Endodermal cell (in vitro differentiated cells): Measurements from ENCODE around the gene ZNF771. TPM values are rescaled to one million over a fixed set of nuclear protein-coding genes. Genes with fewer than 3 reads are reported as not detected.

Experiments
- DNase-seq: peaks from one replicate; pipeline ENCODE4 v3.0.0-alpha.2; 2017
- H3K27ac ChIP-seq: 2 replicates; pipeline ENCODE4 v1.5.1; 2013; ENCODE audit warnings: mild to moderate bottlenecking, low read depth, low read length, moderate library complexity
- H3K27me3 ChIP-seq: 2 replicates; pipeline ENCODE4 v1.6.1; 2013; ENCODE audit warnings: mild to moderate bottlenecking, low read length, moderate library complexity; ENCODE audit not compliant: insufficient read depth, control insufficient read depth, poor library complexity, severe bottlenecking
- H3K36me3 ChIP-seq: 2 replicates; pipeline ENCODE4 v1.7.0; 2013; ENCODE audit warnings: mild to moderate bottlenecking, low read length, moderate library complexity; ENCODE audit not compliant: control insufficient read depth, insufficient read depth
- H3K4me1 ChIP-seq: one replicate; pipeline ENCODE4 v1.7.0; 2013; ENCODE audit warnings: low read length; ENCODE audit not compliant: control insufficient read depth, insufficient read depth
- H3K4me3 ChIP-seq: 2 replicates; pipeline ENCODE4 v1.5.1; 2013; ENCODE audit warnings: mild to moderate bottlenecking, low read length, moderate library complexity
- H3K9ac ChIP-seq: 2 replicates; pipeline ENCODE4 v1.6.1; 2013; ENCODE audit warnings: mild to moderate bottlenecking, low read length, moderate library complexity; ENCODE audit not compliant: poor library complexity, severe bottlenecking; ENCODE audit errors: extremely low read depth
- H3K9me3 ChIP-seq: 2 replicates; pipeline ENCODE4 v1.6.1; 2013; ENCODE audit warnings: mild to moderate bottlenecking, low read length, moderate library complexity; ENCODE audit not compliant: control insufficient read depth
- H3K27ac Mint-ChIP-seq: 2 replicates; pipeline ENCODE4 v1.8.0; 2020; ENCODE audit warnings: mixed read lengths
- H3K27me3 Mint-ChIP-seq: 2 replicates; pipeline ENCODE4 v1.8.0; 2021; ENCODE audit warnings: mild to moderate bottlenecking, mixed read lengths; ENCODE audit not compliant: insufficient read depth
- H3K36me3 Mint-ChIP-seq: 2 replicates; pipeline ENCODE4 v1.8.0; 2020; ENCODE audit warnings: low read depth, mixed read lengths
- H3K4me1 Mint-ChIP-seq: 2 replicates; pipeline ENCODE4 v1.8.0; 2020; ENCODE audit warnings: mixed read lengths
- H3K4me3 Mint-ChIP-seq: 2 replicates; pipeline ENCODE4 v1.8.0; 2020; ENCODE audit warnings: mild to moderate bottlenecking, moderate library complexity, mixed read lengths
- H3K9me3 Mint-ChIP-seq: 2 replicates; pipeline ENCODE4 v1.8.0; 2020; ENCODE audit warnings: mild to moderate bottlenecking, mixed read lengths
- WGBS, 2 experiments: methylation state at CpG; one replicate each; pipeline versions ENCODE4 v1.1.5 to v1.1.7; 2013; ENCODE audit warnings: missing lambda C conversion rate in 2 of 2, mixed read lengths in 1 of 2; ENCODE audit not compliant: insufficient coverage in 1 of 2, insufficient read length in 1 of 2; 5-methylcytosine and 5-hydroxymethylcytosine counted together
- total RNA-seq, 2 donors: library from RNA; stranded (reverse); fragmentation: NEBNext Ultra II Directional in 1 of 2; extraction: Animal tissue kit (Norgen Biotek cat#: 25700) in 1 of 2; gene quantifications; 2 replicates in 1 of 2; 3 replicates in 1 of 2; pipeline ENCODE4 v1.2.1, GENCODE V29; 2021
- TF ChIP-seq, protein P1 (sequence below): fragments of 200-600 bp; sonication (generic); conservative IDR thresholded peaks from 2 replicates; pipeline ENCODE4 v1.5.0; 2021; ENCODE audit warnings: antibody characterized with exemption, mild to moderate bottlenecking

Gene ZNF771
- total RNA-seq, 2 donors from 2014 or later = 14.7 to 16.6 TPM

DNA sequence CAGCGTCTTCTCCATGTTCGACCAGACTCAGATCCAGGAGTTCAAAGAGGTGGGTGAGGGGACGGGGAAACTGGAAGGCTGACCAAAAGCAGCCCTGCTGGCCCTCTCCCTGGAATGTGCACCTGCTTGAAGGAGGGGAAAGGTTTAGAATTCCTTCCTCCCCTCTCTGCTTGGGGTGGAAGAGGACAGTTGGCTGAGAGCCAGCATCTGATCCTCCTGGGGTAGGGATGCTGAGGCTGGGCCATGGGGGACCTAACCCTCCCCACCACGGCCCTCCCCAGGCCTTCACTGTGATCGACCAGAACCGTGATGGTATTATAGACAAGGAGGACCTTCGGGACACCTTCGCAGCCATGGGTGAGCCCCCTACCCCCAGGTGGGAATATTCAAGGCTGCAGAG lies 31.5 kb upstream of the ZNF771 start:
- TF ChIP-seq, protein P1, sequence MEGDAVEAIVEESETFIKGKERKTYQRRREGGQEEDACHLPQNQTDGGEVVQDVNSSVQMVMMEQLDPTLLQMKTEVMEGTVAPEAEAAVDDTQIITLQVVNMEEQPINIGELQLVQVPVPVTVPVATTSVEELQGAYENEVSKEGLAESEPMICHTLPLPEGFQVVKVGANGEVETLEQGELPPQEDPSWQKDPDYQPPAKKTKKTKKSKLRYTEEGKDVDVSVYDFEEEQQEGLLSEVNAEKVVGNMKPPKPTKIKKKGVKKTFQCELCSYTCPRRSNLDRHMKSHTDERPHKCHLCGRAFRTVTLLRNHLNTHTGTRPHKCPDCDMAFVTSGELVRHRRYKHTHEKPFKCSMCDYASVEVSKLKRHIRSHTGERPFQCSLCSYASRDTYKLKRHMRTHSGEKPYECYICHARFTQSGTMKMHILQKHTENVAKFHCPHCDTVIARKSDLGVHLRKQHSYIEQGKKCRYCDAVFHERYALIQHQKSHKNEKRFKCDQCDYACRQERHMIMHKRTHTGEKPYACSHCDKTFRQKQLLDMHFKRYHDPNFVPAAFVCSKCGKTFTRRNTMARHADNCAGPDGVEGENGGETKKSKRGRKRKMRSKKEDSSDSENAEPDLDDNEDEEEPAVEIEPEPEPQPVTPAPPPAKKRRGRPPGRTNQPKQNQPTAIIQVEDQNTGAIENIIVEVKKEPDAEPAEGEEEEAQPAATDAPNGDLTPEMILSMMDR = no peak
- H3K36me3 Mint-ChIP-seq = peaks cover 3% of the 10 kb centered on the region
- Histone ChIP-seq H3K4me3 (no peak overlapping the region), H3K27ac (no peak overlapping the region), H3K27me3 (no peaks in the 10 kb centered on the region), H3K36me3 (peaks cover 8% of the 10 kb centered on the region), H3K9ac (no peak overlapping the region), H3K4me1 (peaks cover 6% of the 10 kb centered on the region), H3K9me3 (no peaks in the 10 kb centered on the region)
- no peaks in the 10 kb centered on the region for H3K27me3 Mint-ChIP-seq
- H3K4me1 Mint-ChIP-seq = peaks cover 18% of the 10 kb centered on the region
- WGBS, 2 experiments = 89 to 98% methylated on average over 4 to 8 of the region's 8 CpGs
- no peaks in the 10 kb centered on the region for H3K9me3 Mint-ChIP-seq
- H3K27ac Mint-ChIP-seq = peak overlapping the region; percentile 78
- DNase-seq = peak; percentile 65
- no peak overlapping the region for H3K4me3 Mint-ChIP-seq

DNA sequence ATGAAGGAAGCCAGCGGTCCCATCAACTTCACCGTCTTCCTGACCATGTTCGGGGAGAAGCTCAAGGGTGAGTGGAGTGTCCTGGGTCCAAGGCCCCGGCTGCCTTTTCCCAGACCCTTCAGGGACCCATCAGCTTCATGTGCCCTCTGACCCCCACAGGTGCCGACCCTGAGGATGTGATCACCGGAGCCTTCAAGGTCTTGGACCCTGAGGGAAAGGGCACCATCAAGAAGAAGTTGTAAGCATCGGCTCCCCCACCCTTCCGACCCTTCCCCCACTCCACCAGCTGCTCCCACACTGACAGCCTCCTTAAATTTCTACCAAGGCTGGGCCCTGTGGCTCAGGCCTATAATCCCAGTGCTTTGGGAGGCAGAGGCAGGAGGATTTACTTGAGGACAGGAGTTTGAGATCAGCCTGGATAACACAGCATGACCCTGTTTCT lies 30.9 kb upstream of the ZNF771 start:
- Histone ChIP-seq H3K36me3 (peaks cover 8% of the 10 kb centered on the region), H3K4me3 (no peak overlapping the region), H3K9me3 (no peaks in the 10 kb centered on the region), H3K27ac (no peak overlapping the region), H3K4me1 (peaks cover 6% of the 10 kb centered on the region), H3K27me3 (no peaks in the 10 kb centered on the region), H3K9ac (no peak overlapping the region)
- 93 to 98% methylated on average over 5 to 8 of the region's 8 CpGs for WGBS, 2 experiments
- peak; percentile 41 for DNase-seq
- Mint-ChIP-seq H3K4me1 (peaks cover 14% of the 10 kb centered on the region), H3K27me3 (no peaks in the 10 kb centered on the region), H3K27ac (no peak overlapping the region), H3K4me3 (no peak overlapping the region), H3K36me3 (peaks cover 3% of the 10 kb centered on the region), H3K9me3 (no peaks in the 10 kb centered on the region)
- TF ChIP-seq, protein P1 = no peak

DNA sequence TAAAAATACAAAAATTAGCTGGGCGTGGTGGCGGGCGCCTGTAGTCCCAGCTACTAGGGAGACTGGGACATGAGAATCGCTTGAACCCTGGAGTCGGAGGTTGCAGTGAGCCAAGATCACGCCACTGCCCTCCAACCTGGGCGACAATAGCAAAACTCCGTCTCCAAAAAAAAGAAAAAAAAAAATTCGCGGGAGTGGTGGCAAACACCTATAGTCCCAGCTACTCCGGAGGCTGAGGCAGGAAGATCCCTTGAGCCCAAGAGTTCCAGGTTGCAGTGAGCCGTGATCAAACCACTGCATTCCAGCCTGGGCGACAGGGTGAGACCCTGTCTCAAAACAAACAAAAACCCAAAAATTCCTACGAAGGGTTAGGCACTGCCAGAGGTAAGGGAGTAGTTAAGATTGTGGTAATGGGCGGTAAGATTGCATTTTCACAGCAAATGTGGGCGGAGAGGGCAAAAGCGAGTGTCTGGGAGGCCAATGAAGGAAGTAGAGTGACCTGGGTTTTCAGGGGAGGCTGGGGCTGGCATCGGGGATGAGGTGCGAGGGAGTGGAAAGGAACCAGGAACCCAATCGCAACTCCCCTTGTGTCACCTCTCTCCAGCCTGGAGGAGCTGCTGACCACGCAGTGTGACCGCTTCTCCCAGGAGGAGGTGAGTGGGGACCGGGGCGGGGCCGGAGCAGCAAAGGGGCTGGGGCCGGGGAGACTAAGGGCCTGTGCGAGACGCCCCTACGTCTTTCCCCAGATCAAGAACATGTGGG lies 30.2 kb upstream of the ZNF771 start:
- H3K27ac ChIP-seq = peak overlapping the region; percentile 100
- Mint-ChIP-seq H3K4me3 (peak overlapping the region; percentile 92), H3K9me3 (no peaks in the 10 kb centered on the region), H3K4me1 (peaks cover 10% of the 10 kb centered on the region), H3K27me3 (no peaks in the 10 kb centered on the region), H3K36me3 (peaks cover 3% of the 10 kb centered on the region), H3K27ac (peak overlapping the region; percentile 100)
- no peaks in the 10 kb centered on the region for H3K27me3 ChIP-seq
- H3K9ac ChIP-seq = peak overlapping the region; percentile 91
- TF ChIP-seq, protein P1 = no peak
- DNase-seq = peak; percentile 37
- H3K36me3 ChIP-seq = peaks cover 8% of the 10 kb centered on the region
- H3K4me1 ChIP-seq = peaks cover 6% of the 10 kb centered on the region
- WGBS, 2 experiments = 59 to 65% methylated on average over 14 to 29 of the region's 29 CpGs
- H3K9me3 ChIP-seq = no peaks in the 10 kb centered on the region
- H3K4me3 ChIP-seq = peak overlapping the region; percentile 79
